DND-41 (cell line): ENCODE measurements around the gene DHX34.

Experiments
- EZH2 ChIP-seq: IDR thresholded peaks from 3 replicates; pipeline ENCODE4 v1.6.1; 2012; ENCODE audit warnings: borderline replicate concordance, low read depth, mild to moderate bottlenecking, moderate library complexity, low read length, inconsistent platforms; ENCODE audit not compliant: severe bottlenecking
- TF ChIP-seq, protein P1 (sequence below): IDR thresholded peaks from 2 replicates; pipeline ENCODE4 v1.5.1; 2012; ENCODE audit warnings: borderline replicate concordance, low read length, moderate library complexity, mild to moderate bottlenecking; ENCODE audit not compliant: poor library complexity, severe bottlenecking; ENCODE audit errors: extremely low read depth

DNA sequence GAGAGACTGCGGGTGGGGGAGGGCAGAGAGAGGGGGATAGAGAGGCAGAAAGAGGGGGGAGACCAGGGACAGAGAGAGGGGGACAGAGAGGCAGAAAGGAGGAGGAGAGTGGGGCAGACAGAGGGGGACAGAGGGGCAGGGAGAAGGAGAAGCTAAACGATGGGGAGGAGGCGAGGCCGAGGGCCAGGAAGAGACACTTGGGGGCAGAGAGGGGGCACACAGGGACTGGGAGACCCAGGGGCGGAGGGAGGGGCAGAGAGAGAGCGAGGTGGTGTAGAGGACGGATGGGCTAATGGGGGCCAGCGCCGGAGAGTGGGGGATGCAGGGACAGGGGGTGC, 69.5 kb downstream of the DHX34 start:
- TF ChIP-seq EZH2, result no peak
- TF ChIP-seq, protein P1, sequence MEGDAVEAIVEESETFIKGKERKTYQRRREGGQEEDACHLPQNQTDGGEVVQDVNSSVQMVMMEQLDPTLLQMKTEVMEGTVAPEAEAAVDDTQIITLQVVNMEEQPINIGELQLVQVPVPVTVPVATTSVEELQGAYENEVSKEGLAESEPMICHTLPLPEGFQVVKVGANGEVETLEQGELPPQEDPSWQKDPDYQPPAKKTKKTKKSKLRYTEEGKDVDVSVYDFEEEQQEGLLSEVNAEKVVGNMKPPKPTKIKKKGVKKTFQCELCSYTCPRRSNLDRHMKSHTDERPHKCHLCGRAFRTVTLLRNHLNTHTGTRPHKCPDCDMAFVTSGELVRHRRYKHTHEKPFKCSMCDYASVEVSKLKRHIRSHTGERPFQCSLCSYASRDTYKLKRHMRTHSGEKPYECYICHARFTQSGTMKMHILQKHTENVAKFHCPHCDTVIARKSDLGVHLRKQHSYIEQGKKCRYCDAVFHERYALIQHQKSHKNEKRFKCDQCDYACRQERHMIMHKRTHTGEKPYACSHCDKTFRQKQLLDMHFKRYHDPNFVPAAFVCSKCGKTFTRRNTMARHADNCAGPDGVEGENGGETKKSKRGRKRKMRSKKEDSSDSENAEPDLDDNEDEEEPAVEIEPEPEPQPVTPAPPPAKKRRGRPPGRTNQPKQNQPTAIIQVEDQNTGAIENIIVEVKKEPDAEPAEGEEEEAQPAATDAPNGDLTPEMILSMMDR, result no peak
